Skeletal muscle tissue (tissue), 5 donors: ENCODE results near the gene PRRT1. TPM values are rescaled to one million over a fixed set of nuclear protein-coding genes. Genes with fewer than 3 reads are reported as not detected.
"Not testable (repeated sequence)": the region's sequence is repeated elsewhere in the genome, so short reads cannot be mapped to it uniquely, and the experiment has no call there.

Experiments
- H3K27ac ChIP-seq: one replicate; pipeline ENCODE4 v1.7.0; 2013; ENCODE audit warnings: mild to moderate bottlenecking, low read depth, low read length, inconsistent platforms
- H3K27me3 ChIP-seq, 3 donors: one replicate each; pipeline ENCODE4 v1.7.0; 2013; ENCODE audit warnings: low read length in 3 of 3; ENCODE audit not compliant: control insufficient read depth in 3 of 3, insufficient read depth in 3 of 3
- H3K36me3 ChIP-seq, 3 donors: one replicate each; pipeline ENCODE4 v1.7.0; 2013; ENCODE audit warnings: low read length in 3 of 3; ENCODE audit not compliant: control insufficient read depth in 3 of 3, insufficient read depth in 3 of 3
- H3K4me1 ChIP-seq, 3 donors: one replicate each; pipeline ENCODE4 v1.7.0; 2013; ENCODE audit warnings: low read length in 3 of 3, mild to moderate bottlenecking in 3 of 3; ENCODE audit not compliant: control insufficient read depth in 3 of 3, insufficient read depth in 3 of 3
- H3K4me3 ChIP-seq, 3 donors: one replicate each; pipeline ENCODE4 v1.7.0; 2013; ENCODE audit warnings: low read length in 3 of 3
- H3K9ac ChIP-seq, 3 donors: one replicate each; pipeline ENCODE4 v1.7.0; 2013; ENCODE audit warnings: low read length in 3 of 3, mild to moderate bottlenecking in 3 of 3, moderate library complexity in 2 of 3, low read depth in 1 of 3
- H3K9me3 ChIP-seq, 3 donors: one replicate each; pipeline ENCODE4 v1.7.0; 2013; ENCODE audit warnings: low read length in 3 of 3; ENCODE audit not compliant: control insufficient read depth in 3 of 3
- small RNA-seq: library from RNA; depleted of rRNA; stranded (forward); fragments of <200 nt; gene quantifications from one replicate; pipeline ENCODE3, GENCODE V24; 2014
- total RNA-seq: library from RNA; depleted of rRNA; stranded (reverse); fragments of >200 nt; gene quantifications from one replicate; pipeline ENCODE4 v1.2.3, GENCODE V29; 2014
- donor health status: Osteomylitis.

Gene PRRT1
- total RNA-seq, 1 donor from 2014 or later, result not detected

DNA sequence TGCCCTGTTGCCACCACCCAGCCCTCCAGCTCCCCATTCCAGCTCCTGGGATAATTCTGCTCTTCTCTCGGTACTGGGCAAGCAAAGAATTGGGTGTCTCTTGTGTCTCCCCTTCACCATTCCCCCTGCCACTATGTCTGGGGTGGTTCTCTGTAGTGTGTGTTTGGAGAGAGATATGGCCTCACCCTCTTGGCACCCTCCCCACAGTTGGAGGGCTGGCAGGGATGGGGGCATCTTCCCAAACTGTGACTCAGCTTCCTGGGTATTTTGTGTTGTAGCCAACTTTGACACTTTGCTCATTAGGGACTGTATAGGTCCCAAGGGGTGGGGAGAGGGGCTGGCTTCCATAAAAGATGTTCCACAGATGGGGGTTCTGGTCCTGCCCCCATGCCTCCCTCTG is 44.3 kb downstream of the PRRT1 start:
- peaks cover 11 to 42% (median 20%) of the 10 kb centered on the region in 3 donors for H3K27me3 ChIP-seq
- no peaks in the 10 kb centered on the region for H3K9me3 ChIP-seq
- peaks cover 33 to 48% (median 40%) of the 10 kb centered on the region in 3 donors for H3K4me1 ChIP-seq
- H3K36me3 ChIP-seq, result peaks cover 0 to 5% (median 0%) of the 10 kb centered on the region in 3 donors
- H3K9ac ChIP-seq, result peak overlapping the region; percentile 51 to 72 (median 64)
- H3K27ac ChIP-seq, result peak overlapping the region; percentile 91
- peak overlapping the region; percentile 26 to 69 (median 49) for H3K4me3 ChIP-seq

- H3K9ac ChIP-seq, result no peak overlapping the region
- H3K4me1 ChIP-seq, result peaks cover 17 to 34% (median 30%) of the 10 kb centered on the region in 3 donors
- H3K4me3 ChIP-seq, result no peak overlapping the region
- H3K9me3 ChIP-seq, result no peaks in the 10 kb centered on the region
- no peak overlapping the region for H3K27ac ChIP-seq
- H3K36me3 ChIP-seq, result peaks cover 0 to 7% (median 0%) of the 10 kb centered on the region in 3 donors
- peaks cover 8 to 37% (median 15%) of the 10 kb centered on the region in 3 donors for H3K27me3 ChIP-seq
These were observed 46.3 kb downstream of the PRRT1 start for GRCh38 chr6:32105433-32105832.

DNA sequence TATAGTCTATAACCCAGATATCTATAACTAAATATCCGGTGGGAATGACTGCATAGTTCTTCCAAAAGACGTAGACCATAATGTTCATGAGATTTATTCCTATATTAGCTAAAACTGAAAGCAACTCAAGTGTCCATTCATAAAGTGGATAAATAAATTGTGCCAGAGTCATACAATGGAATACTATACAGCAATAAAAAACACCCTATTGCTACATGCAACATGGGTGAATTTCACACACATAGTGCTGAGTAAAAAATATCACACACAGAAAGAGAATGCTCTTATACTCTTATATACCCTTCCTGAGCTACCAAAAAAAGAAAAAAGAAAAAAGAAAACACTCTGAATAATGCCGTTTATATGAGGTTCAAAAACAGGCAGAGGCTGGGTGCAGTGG is 49.5 kb downstream of the PRRT1 start:
- Histone ChIP-seq H3K36me3 (peaks cover 0 to 12% (median 0%) of the 10 kb centered on the region in 3 donors), H3K27me3 (peaks cover 8 to 20% (median 14%) of the 10 kb centered on the region in 3 donors), H3K9me3 (no peaks in the 10 kb centered on the region), H3K4me3 (no peak overlapping the region), H3K4me1 (peaks cover 5 to 10% (median 8%) of the 10 kb centered on the region in 3 donors), H3K9ac (no peak overlapping the region), H3K27ac (no peak overlapping the region)

- H3K9me3 ChIP-seq, H3K27ac ChIP-seq, H3K9ac ChIP-seq, H3K4me3 ChIP-seq: not testable (repeated sequence)
- H3K27me3 ChIP-seq, result peaks cover 23 to 29% (median 26%) of the 10 kb centered on the region in 3 donors
- H3K36me3 ChIP-seq, result peaks cover 0 to 13% (median 7%) of the 10 kb centered on the region in 3 donors
- H3K4me1 ChIP-seq, result peaks cover 3 to 17% (median 13%) of the 10 kb centered on the region in 3 donors
These were observed 51.5 kb downstream of the PRRT1 start for GRCh38 chr6:32100251-32100650.

Small RNAs within 50 kb of the gene (small RNA-seq; reads per million reads assigned to genes)
- gene AL662884.1 (not detected), gene MIR6833 (not detected)

Other genes starting within 250 kb of the PRRT1 start
- 6.3 TPM for gene ZBTB12, start 249.9 kb downstream of the PRRT1 start, total RNA-seq
- 8.4 TPM for gene C2, start 224.2 kb downstream of the PRRT1 start, total RNA-seq
- 3.7 TPM for gene CFB, start 205.8 kb downstream of the PRRT1 start, total RNA-seq
- gene NELFE, start 193.0 kb downstream of the PRRT1 start, total RNA-seq, result 61.6 TPM
- gene SKIC2, start 192.8 kb downstream of the PRRT1 start, total RNA-seq, result 25.1 TPM
- gene DXO, start 179.8 kb downstream of the PRRT1 start, total RNA-seq, result 4.7 TPM
- 14.1 TPM for gene C4A, start 169.9 kb downstream of the PRRT1 start, total RNA-seq
- 18.3 TPM for gene C4B, start 137.1 kb downstream of the PRRT1 start, total RNA-seq
- not detected for gene CYP21A2, start 113.5 kb downstream of the PRRT1 start, total RNA-seq
- gene TNXB, start 42.6 kb downstream of the PRRT1 start, total RNA-seq, result 130 TPM
- 14.1 TPM for gene ATF6B, start 23.7 kb downstream of the PRRT1 start, total RNA-seq
- 5.7 TPM for gene FKBPL, start 21.7 kb downstream of the PRRT1 start, total RNA-seq
- gene PPT2, start 2.2 kb upstream of the PRRT1 start, total RNA-seq, result 31.3 TPM
- gene EGFL8, start 12.7 kb upstream of the PRRT1 start, total RNA-seq, result 14.6 TPM
- gene AGPAT1, start 24.1 kb upstream of the PRRT1 start, total RNA-seq, result 8.4 TPM
- gene RNF5, start 26.5 kb upstream of the PRRT1 start, total RNA-seq, result 57.9 TPM
- gene AGER, start 32.3 kb upstream of the PRRT1 start, total RNA-seq, result 0.52 TPM
- 50.1 TPM for gene PBX2, start 38.3 kb upstream of the PRRT1 start, total RNA-seq
- gene GPSM3, start 40.7 kb upstream of the PRRT1 start, total RNA-seq, result 1.6 TPM
- 9.9 TPM for gene NOTCH4, start 72.1 kb upstream of the PRRT1 start, total RNA-seq
- gene TSBP1, start 220.0 kb upstream of the PRRT1 start, total RNA-seq, result not detected